Coronary artery (tissue), 2 donors: Measurements from ENCODE around the gene GOLGA1.
A peak's percentile ranks its signal among the peaks of the same experiment; 100 is the strongest.

Experiments
- DNase-seq: peaks from one replicate; pipeline ENCODE4 v3.0.0-alpha.2; 2017; ENCODE audit warnings: low spot score
- H3K27ac ChIP-seq, 2 donors: fragments of 200-600 bp; sonication (generic); one replicate each; pipeline ENCODE4 v1.5.1; 2016 to 2019
- H3K4me3 ChIP-seq: fragments of 200-600 bp; sonication (generic); 2 replicates; pipeline ENCODE4 v1.5.1; 2016; ENCODE audit warnings: mild to moderate bottlenecking, moderate library complexity
- TF ChIP-seq, protein P1 (sequence below): fragments of 200-600 bp; sonication (generic); IDR thresholded peaks from one replicate; pipeline ENCODE4 v1.5.1; 2019; ENCODE audit warnings: antibody characterized with exemption

The GOLGA1 gene

GRCh38 chr9:124858330-124859046 lies 82.4 kb downstream of the GOLGA1 start:
- no peak overlapping the region for H3K27ac ChIP-seq
- TF ChIP-seq, protein P1, sequence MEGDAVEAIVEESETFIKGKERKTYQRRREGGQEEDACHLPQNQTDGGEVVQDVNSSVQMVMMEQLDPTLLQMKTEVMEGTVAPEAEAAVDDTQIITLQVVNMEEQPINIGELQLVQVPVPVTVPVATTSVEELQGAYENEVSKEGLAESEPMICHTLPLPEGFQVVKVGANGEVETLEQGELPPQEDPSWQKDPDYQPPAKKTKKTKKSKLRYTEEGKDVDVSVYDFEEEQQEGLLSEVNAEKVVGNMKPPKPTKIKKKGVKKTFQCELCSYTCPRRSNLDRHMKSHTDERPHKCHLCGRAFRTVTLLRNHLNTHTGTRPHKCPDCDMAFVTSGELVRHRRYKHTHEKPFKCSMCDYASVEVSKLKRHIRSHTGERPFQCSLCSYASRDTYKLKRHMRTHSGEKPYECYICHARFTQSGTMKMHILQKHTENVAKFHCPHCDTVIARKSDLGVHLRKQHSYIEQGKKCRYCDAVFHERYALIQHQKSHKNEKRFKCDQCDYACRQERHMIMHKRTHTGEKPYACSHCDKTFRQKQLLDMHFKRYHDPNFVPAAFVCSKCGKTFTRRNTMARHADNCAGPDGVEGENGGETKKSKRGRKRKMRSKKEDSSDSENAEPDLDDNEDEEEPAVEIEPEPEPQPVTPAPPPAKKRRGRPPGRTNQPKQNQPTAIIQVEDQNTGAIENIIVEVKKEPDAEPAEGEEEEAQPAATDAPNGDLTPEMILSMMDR, result no peak
- peak; percentile 62 for DNase-seq

GRCh38 chr9:124857533-124858162 lies 83.2 kb downstream of the GOLGA1 start:
- H3K27ac ChIP-seq, result no peak overlapping the region
- TF ChIP-seq, protein P1, result no peak
- no peak overlapping the region for H3K4me3 ChIP-seq
- peak; percentile 65 for DNase-seq

More at GRCh38 chr9:124858330-124859046, 82.4 kb downstream of the GOLGA1 start:
- H3K4me3 ChIP-seq, result no peak overlapping the region

GRCh38 chr9:124855944-124856765 lies 84.7 kb downstream of the GOLGA1 start:
- peak; percentile 72 for DNase-seq
- no peak overlapping the region for H3K27ac ChIP-seq
- no peak overlapping the region for H3K4me3 ChIP-seq
- TF ChIP-seq, protein P1, result no peak

DNA sequence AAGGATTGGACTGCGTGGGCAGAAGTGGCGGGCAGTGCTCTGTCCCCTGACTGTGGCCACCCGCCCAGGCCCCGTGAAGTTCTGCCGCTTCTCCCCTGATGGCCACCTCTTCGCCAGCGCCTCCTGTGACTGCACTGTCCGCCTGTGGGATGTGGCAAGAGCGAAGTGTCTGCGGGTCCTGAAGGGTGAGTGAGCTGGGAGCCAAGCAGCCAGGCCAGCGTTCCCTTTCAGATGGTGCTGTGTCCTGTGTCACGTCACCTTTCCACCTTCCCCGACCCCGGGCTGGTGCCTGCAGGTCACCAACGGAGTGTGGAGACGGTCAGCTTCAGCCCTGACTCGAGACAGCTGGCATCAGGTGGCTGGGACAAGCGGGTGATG lies 85.3 kb downstream of the GOLGA1 start:
- Histone ChIP-seq H3K4me3 (no peak overlapping the region), H3K27ac (no peak overlapping the region)
- no peak for DNase-seq
- TF ChIP-seq, protein P1, result no peak

GRCh38 chr9:124854822-124855221 lies 86.1 kb downstream of the GOLGA1 start:
- DNase-seq, result no peak
- TF ChIP-seq, protein P1, result no peak
- H3K4me3 ChIP-seq, result no peak overlapping the region
- H3K27ac ChIP-seq, result no peak overlapping the region

GRCh38 chr9:124854161-124854560 lies 86.7 kb downstream of the GOLGA1 start:
- Histone ChIP-seq H3K4me3 (no peak overlapping the region), H3K27ac (peak overlapping the region in 1 of 2 donors; percentile 74)
- DNase-seq, result no peak
- TF ChIP-seq, protein P1, result no peak
